Measurements from ENCODE around the gene INPP4A. TPM values are rescaled to one million over a fixed set of nuclear protein-coding genes. Genes with fewer than 3 reads are reported as not detected.

INPP4A gene
- polyA plus RNA-seq, 1 of the 3 experiments (the other 2 are of a cell fraction), result 15.0 TPM

DNA sequence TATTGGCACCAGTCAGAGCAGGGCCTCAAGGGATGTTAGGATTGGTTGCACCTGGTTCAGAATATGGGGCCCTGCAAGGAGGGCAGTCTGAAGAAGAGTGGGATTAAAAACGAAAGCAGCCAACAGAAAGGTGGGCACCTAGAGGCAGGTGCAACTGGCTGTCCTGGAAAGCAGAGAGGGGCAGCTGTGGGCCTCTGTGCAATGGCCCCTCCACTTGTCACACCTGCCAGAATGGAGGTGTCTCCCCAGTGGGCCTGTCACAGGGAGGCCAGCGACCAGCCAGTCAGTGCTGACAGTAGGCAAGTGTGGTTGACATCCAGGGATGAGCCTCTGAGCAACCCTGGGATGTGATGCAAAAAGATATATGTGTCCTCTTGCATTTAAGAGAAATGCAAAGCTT, 37.7 kb downstream of the INPP4A start:
- POLR2A ChIA-PET, result no interaction called here
- WGBS (ENCODE audit: low lambda C conversion rate), result 95% methylated on average over 1 of the region's 2 CpGs
- H3K27ac ChIP-seq (ENCODE audit: low read depth in 2 of 2, low read length in 1 of 2), result no peak overlapping the region
- DNase-seq, result no peak
- no peaks in the 10 kb centered on the region for H3K27me3 ChIP-seq (ENCODE audit: insufficient read depth)
- peaks cover 69% of the 10 kb centered on the region for H4K20me1 ChIP-seq (ENCODE audit: insufficient read depth)
- no peak overlapping the region for H3K4me3 ChIP-seq (ENCODE audit: low read depth in 2 of 2, low read length in 1 of 2)
- no peaks in the 10 kb centered on the region for H3K9me3 ChIP-seq
- CTCF ChIA-PET, result interaction anchor here (0.6 to 0.8 kb wide), 2 partner anchors 12 to 81 kb away, joined by 3 read pairs; no protein-coding TSS in a partner anchor
- no peak overlapping the region for H3K9ac ChIP-seq
- H3F3A ChIP-seq (replicated peaks; ENCODE audit: insufficient read depth), result peaks cover 4% of the 10 kb centered on the region
- peaks cover 20 to 54% of the 10 kb centered on the region in 2 experiments for H3K4me1 ChIP-seq (ENCODE audit: control insufficient read depth in 1 of 2, insufficient read depth in 2 of 2, low read depth in 1 of 2, low read length in 1 of 2)
- H3K4me2 ChIP-seq, result no peak overlapping the region
- no peak for TF ChIP-seq RXRA (IDR thresholded peaks at IDR 0.05; ENCODE audit: borderline replicate concordance, low read depth)
- no peak for TF ChIP-seq ELF1 (IDR thresholded peaks at IDR 0.05)
- TF ChIP-seq REST (IDR thresholded peaks at IDR 0.05; ENCODE audit: low read depth, low read length), result no peak
- no peak for TF ChIP-seq FOSL2 (IDR thresholded peaks at IDR 0.05; ENCODE audit: borderline replicate concordance, low read depth)
- no peak for TF ChIP-seq RFX5 (IDR thresholded peaks at IDR 0.05; ENCODE audit: low read length)
- TF ChIP-seq, protein P1, sequence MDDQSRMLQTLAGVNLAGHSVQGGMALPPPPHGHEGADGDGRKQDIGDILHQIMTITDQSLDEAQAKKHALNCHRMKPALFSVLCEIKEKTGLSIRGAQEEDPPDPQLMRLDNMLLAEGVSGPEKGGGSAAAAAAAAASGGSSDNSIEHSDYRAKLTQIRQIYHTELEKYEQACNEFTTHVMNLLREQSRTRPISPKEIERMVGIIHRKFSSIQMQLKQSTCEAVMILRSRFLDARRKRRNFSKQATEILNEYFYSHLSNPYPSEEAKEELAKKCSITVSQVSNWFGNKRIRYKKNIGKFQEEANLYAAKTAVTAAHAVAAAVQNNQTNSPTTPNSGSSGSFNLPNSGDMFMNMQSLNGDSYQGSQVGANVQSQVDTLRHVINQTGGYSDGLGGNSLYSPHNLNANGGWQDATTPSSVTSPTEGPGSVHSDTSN (IDR thresholded peaks at IDR 0.05), result no peak
- no peak for TF ChIP-seq GABPA (IDR thresholded peaks at IDR 0.05; ENCODE audit: low read depth)
- no peak for TF ChIP-seq IRF3 (IDR thresholded peaks at IDR 0.05; ENCODE audit: low read depth, low read length)
- TF ChIP-seq NFIC (IDR thresholded peaks at IDR 0.05; ENCODE audit: borderline replicate concordance), result no peak
- TF ChIP-seq USF1 (IDR thresholded peaks at IDR 0.05; ENCODE audit: borderline replicate concordance, low read depth), result no peak
- no peak for TF ChIP-seq CTCF (IDR thresholded peaks at IDR 0.05)
- H3K9me2 ChIP-seq, result no peaks in the 10 kb centered on the region
- no peaks in the 10 kb centered on the region for H3K36me3 ChIP-seq (replicated peaks in 1 of 2; ENCODE audit: control insufficient read depth in 1 of 2, insufficient read depth in 2 of 2, low read length in 1 of 2)
- H2AFZ ChIP-seq (ENCODE audit: low read depth), result no peak overlapping the region
- H3K79me2 ChIP-seq (ENCODE audit: insufficient read depth), result peaks cover 17% of the 10 kb centered on the region

Measured in SK-N-SH (cell line).